Panc1 (cell line): Measurements from ENCODE around the gene POM121L2. TPM values are rescaled to one million over a fixed set of nuclear protein-coding genes. Genes with fewer than 3 reads are reported as not detected.

ENCODE experiments used
- ATAC-seq: fragments of 200-7000 bp; cut with Tn5 transposase; 2 replicates; pipeline ENCODE4 v1.9.1; 2020; ENCODE audit warnings: mild to moderate bottlenecking, moderate library complexity
- BruUV-seq: library from RNA; stranded (reverse); fragments of 400-500 nt; replicated peaks from 2 replicates; lab custom pipeline; 2021; lab: Mats Ljungman, UMichigan
- CTCF ChIA-PET: fragments of 300-600 bp; sonication (Branson Sonifier 250); formaldehyde crosslinking; loops from one replicate; lab custom pipeline; 2022; ENCODE audit warnings: antibody characterized with exemption; lab: Charles Lee
- POLR2A ChIA-PET: fragments of 300-600 bp; sonication (Branson Sonifier 250); formaldehyde crosslinking; loops from one replicate; lab custom pipeline; 2022; ENCODE audit warnings: antibody characterized with exemption; lab: Charles Lee
- DNase-seq: peaks from one replicate; pipeline ENCODE4 v3.0.0-alpha.2; 2010; ENCODE audit warnings: low read depth, low spot score
- H3K27ac ChIP-seq: 2 replicates; pipeline ENCODE4 v1.5.1; 2011; ENCODE audit warnings: mild to moderate bottlenecking, low read length, inconsistent platforms
- H3K27me3 ChIP-seq: fragments of 200-500 bp; sonication (Bioruptor generic); 2 replicates; pipeline ENCODE4 v1.6.0; 2014; ENCODE audit warnings: low read length, inconsistent platforms; ENCODE audit not compliant: control insufficient read depth, insufficient read depth
- H3K36me3 ChIP-seq: fragments of 200-500 bp; sonication (Bioruptor generic); 2 replicates; pipeline ENCODE4 v1.5.1; 2014; ENCODE audit warnings: inconsistent platforms, mild to moderate bottlenecking, low read length, moderate library complexity; ENCODE audit not compliant: control insufficient read depth, insufficient read depth
- H3K4me1 ChIP-seq: 2 replicates; pipeline ENCODE4 v1.5.1; 2011; ENCODE audit warnings: inconsistent platforms, mild to moderate bottlenecking, low read length, moderate library complexity; ENCODE audit not compliant: control insufficient read depth, insufficient read depth
- H3K4me3 ChIP-seq, 2 experiments: 2 replicates each; pipeline ENCODE4 v1.5.1; 2011 to 2012; ENCODE audit warnings: low read depth in 2 of 2, low read length in 2 of 2, mild to moderate bottlenecking in 2 of 2, inconsistent platforms in 1 of 2, moderate library complexity in 1 of 2
- H3K9me3 ChIP-seq: fragments of 200-500 bp; sonication (Bioruptor generic); 2 replicates; pipeline ENCODE4 v1.5.1; 2014; ENCODE audit warnings: low read depth, mild to moderate bottlenecking, inconsistent platforms, low read length, moderate library complexity; ENCODE audit not compliant: control insufficient read depth, insufficient read depth
- POLR2AphosphoS5 ChIP-seq: IDR thresholded peaks from 2 replicates; pipeline ENCODE4 v1.6.1; 2012; ENCODE audit warnings: mild to moderate bottlenecking, low read depth, low read length, moderate library complexity
- REST ChIP-seq, 2 experiments: IDR thresholded peaks; 2 replicates each; pipeline ENCODE4 v1.6.1; 2011 to 2012; ENCODE audit warnings: low read depth in 2 of 2, control low read depth in 1 of 2, low read length in 1 of 2, mild to moderate bottlenecking in 1 of 2, moderate library complexity in 1 of 2; ENCODE audit not compliant: insufficient read depth in 1 of 2
- SIN3A ChIP-seq: IDR thresholded peaks from 2 replicates; pipeline ENCODE4 v1.6.1; 2012; ENCODE audit warnings: low read depth, mild to moderate bottlenecking, low read length, moderate library complexity, borderline replicate concordance; ENCODE audit not compliant: insufficient read depth
- TCF7L2 ChIP-seq: IDR thresholded peaks from 2 replicates; pipeline ENCODE4 v1.6.1; 2011; ENCODE audit warnings: mild to moderate bottlenecking, low read depth, low read length, inconsistent platforms
- in situ Hi-C: cut with HindIII; loops from 2 replicates; pipeline ENCODE4 v1.10.0; 2016; ENCODE audit warnings: low sequenced_read_pairs, low pct_unique_long_range_greater_than_20kb
- intact Hi-C: fragments of 100-400 bp; cut with micrococcal nuclease; formaldehyde crosslinking; loops from one replicate; pipeline ENCODE4 v1.10.0; 2022; ENCODE audit not compliant: unreplicated experiment
- total RNA-seq: library from RNA; stranded (reverse); gene quantifications from one replicate; pipeline ENCODE4 v1.2.1, GENCODE V29; 2021; ENCODE audit not compliant: unreplicated experiment
- TF ChIP-seq, protein P1 (sequence below): fragments of 450-650 bp; IDR thresholded peaks from 2 replicates; pipeline ENCODE4 v1.5.1; 2017; ENCODE audit warnings: mild to moderate bottlenecking

Gene POM121L2
- total RNA-seq, 1 experiment from 2014 or later: not detected

DNA sequence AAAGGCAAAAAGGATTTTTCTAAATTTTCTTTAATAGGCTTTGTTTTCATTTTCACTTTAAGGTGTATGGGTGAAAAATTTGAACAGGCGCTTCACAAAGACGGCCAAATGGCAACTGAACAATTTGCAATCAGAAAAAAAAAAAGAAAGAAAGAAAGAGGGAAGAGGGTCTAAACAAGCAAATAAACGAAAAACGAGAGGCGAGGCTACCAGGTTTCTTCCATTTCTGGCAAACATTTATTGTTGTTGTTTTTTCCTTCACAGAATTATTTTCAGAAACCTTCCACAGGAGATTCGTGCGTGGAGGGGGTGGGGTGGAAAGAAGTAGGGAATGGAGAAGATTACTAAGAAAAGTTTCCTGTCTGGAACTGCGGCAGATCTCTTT is 24.3 kb downstream of the POM121L2 start:
- H3K4me3 ChIP-seq: peak overlapping the region; percentile 58 to 85
- H3K27me3 ChIP-seq: no peaks in the 10 kb centered on the region
- CTCF ChIA-PET: no interaction called here
- TF ChIP-seq, protein P1, sequence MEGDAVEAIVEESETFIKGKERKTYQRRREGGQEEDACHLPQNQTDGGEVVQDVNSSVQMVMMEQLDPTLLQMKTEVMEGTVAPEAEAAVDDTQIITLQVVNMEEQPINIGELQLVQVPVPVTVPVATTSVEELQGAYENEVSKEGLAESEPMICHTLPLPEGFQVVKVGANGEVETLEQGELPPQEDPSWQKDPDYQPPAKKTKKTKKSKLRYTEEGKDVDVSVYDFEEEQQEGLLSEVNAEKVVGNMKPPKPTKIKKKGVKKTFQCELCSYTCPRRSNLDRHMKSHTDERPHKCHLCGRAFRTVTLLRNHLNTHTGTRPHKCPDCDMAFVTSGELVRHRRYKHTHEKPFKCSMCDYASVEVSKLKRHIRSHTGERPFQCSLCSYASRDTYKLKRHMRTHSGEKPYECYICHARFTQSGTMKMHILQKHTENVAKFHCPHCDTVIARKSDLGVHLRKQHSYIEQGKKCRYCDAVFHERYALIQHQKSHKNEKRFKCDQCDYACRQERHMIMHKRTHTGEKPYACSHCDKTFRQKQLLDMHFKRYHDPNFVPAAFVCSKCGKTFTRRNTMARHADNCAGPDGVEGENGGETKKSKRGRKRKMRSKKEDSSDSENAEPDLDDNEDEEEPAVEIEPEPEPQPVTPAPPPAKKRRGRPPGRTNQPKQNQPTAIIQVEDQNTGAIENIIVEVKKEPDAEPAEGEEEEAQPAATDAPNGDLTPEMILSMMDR: no peak
- TF ChIP-seq POLR2AphosphoS5 (no peak), TCF7L2 (no peak), SIN3A (no peak), REST (IDR thresholded peaks at IDR 0.05; ENCODE audit: insufficient read depth in 1 of 2, low read depth in 2 of 2, low read length in 1 of 2) (no peak)
- ATAC-seq (no peak), DNase-seq (no peak)
- H3K4me1 ChIP-seq: peaks cover 14% of the 10 kb centered on the region
- POLR2A ChIA-PET: no interaction called here
- H3K27ac ChIP-seq: peak overlapping the region; percentile 46; the same call in 1 of the 2 replicates
- no peaks in the 10 kb centered on the region for H3K36me3 ChIP-seq
- BruUV-seq: no TSS peak
- no peaks in the 10 kb centered on the region for H3K9me3 ChIP-seq
- intact Hi-C loops (no loop called here), in situ Hi-C loops (no loop called here)

GRCh38 chr6:27286141-27286540 is 25.9 kb downstream of the POM121L2 start:
- H3K27me3 ChIP-seq: no peaks in the 10 kb centered on the region
- CTCF ChIA-PET: no interaction called here
- H3K27ac ChIP-seq: no peak overlapping the region
- in situ Hi-C loops (no loop called here), intact Hi-C loops (no loop called here)
- ATAC-seq (no peak), DNase-seq (peak; percentile 75)
- peaks cover 12% of the 10 kb centered on the region for H3K4me1 ChIP-seq
- POLR2A ChIA-PET: no interaction called here
- H3K4me3 ChIP-seq: no peak overlapping the region
- TF ChIP-seq, protein P1: no peak
- TF ChIP-seq SIN3A (no peak), POLR2AphosphoS5 (no peak), REST (IDR thresholded peaks at IDR 0.05; ENCODE audit: insufficient read depth in 1 of 2, low read depth in 2 of 2, low read length in 1 of 2) (no peak), TCF7L2 (no peak)
- no peaks in the 10 kb centered on the region for H3K36me3 ChIP-seq
- BruUV-seq: no TSS peak
- H3K9me3 ChIP-seq: no peaks in the 10 kb centered on the region
